ENCODE results near the gene CPLX4. TPM values are rescaled to one million over a fixed set of nuclear protein-coding genes. Genes with fewer than 3 reads are reported as not detected.

CPLX4 gene
- total and polyA plus RNA-seq, 2 of the 8 experiments (the other 6 are each of a cell fraction or from before 2014, with no cell fraction given) = not detected

- no peak for TF ChIP-seq NANOG (IDR thresholded peaks at IDR 0.05; ENCODE audit: insufficient read depth, low read depth, low read length, poor library complexity, severe bottlenecking)
- TF ChIP-seq YY1 (IDR thresholded peaks at IDR 0.05; ENCODE audit: low read depth, low read length) = peak; percentile 5; the same call in 1 of the 2 replicates
- TF ChIP-seq, protein P1, sequence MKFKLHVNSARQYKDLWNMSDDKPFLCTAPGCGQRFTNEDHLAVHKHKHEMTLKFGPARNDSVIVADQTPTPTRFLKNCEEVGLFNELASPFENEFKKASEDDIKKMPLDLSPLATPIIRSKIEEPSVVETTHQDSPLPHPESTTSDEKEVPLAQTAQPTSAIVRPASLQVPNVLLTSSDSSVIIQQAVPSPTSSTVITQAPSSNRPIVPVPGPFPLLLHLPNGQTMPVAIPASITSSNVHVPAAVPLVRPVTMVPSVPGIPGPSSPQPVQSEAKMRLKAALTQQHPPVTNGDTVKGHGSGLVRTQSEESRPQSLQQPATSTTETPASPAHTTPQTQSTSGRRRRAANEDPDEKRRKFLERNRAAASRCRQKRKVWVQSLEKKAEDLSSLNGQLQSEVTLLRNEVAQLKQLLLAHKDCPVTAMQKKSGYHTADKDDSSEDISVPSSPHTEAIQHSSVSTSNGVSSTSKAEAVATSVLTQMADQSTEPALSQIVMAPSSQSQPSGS (IDR thresholded peaks at IDR 0.05; ENCODE audit: low read length) = no peak
- no peak for TF ChIP-seq BRCA1 (IDR thresholded peaks at IDR 0.05; ENCODE audit: low read depth, low read length)
- no peak for TF ChIP-seq GABPA (IDR thresholded peaks at IDR 0.05; ENCODE audit: borderline replicate concordance, insufficient read depth, low read length)
- TF ChIP-seq MAFK (IDR thresholded peaks at IDR 0.05; ENCODE audit: low read depth, low read length) = no peak
- no peak for TF ChIP-seq SP4 (IDR thresholded peaks at IDR 0.05; ENCODE audit: low read length)
- TF ChIP-seq BACH1 (IDR thresholded peaks at IDR 0.05; ENCODE audit: low read length) = no peak
- TF ChIP-seq PHF8 (conservative IDR thresholded peaks at IDR 0.05; ENCODE audit: low read depth, low read length) = no peak
- TF ChIP-seq TAF1 (IDR thresholded peaks at IDR 0.05; ENCODE audit: low read depth, low read length) = no peak
- TF ChIP-seq RXRA (IDR thresholded peaks at IDR 0.05; ENCODE audit: insufficient read depth, low read depth, low read length) = no peak
- TF ChIP-seq CBX5 (IDR thresholded peaks at IDR 0.05; ENCODE audit: low read depth, low read length) = no peak
- TF ChIP-seq POLR2AphosphoS5 (IDR thresholded peaks at IDR 0.05; ENCODE audit: low read depth, low read length) = no peak
- TF ChIP-seq SAP30 (IDR thresholded peaks at IDR 0.05; ENCODE audit: insufficient read depth, insufficient replicate concordance, low read length) = no peak
- TF ChIP-seq KDM1A (IDR thresholded peaks at IDR 0.05; ENCODE audit: borderline replicate concordance, low read length) = no peak
- no peak for TF ChIP-seq JUND (IDR thresholded peaks at IDR 0.05; ENCODE audit: low read length)
- TF ChIP-seq POLR2A (IDR thresholded peaks at IDR 0.05; ENCODE audit: control extremely low read depth in 1 of 2, low read depth in 2 of 2, low read length in 2 of 2) = no peak
- no peak for TF ChIP-seq CEBPB (IDR thresholded peaks at IDR 0.05; ENCODE audit: low read depth, low read length)
- TF ChIP-seq POU5F1 (IDR thresholded peaks at IDR 0.05; ENCODE audit: low read depth, low read length) = no peak
- no peak for TF ChIP-seq HDAC6 (IDR thresholded peaks at IDR 0.05; ENCODE audit: low read depth, low read length)
- TF ChIP-seq ZNF274 (IDR thresholded peaks at IDR 0.05; ENCODE audit: borderline replicate concordance, extremely low read depth, low read length) = no peak
- TF ChIP-seq RFX5 (IDR thresholded peaks at IDR 0.05; ENCODE audit: borderline replicate concordance, low read depth, low read length) = no peak
- TF ChIP-seq SP1 (IDR thresholded peaks at IDR 0.05; ENCODE audit: low read depth, low read length) = no peak
- no peak for TF ChIP-seq SIRT6 (IDR thresholded peaks at IDR 0.05; ENCODE audit: low read length)
- no peak for TF ChIP-seq TCF12 (IDR thresholded peaks at IDR 0.05; ENCODE audit: low read depth, low read length)
Measured at GRCh38 chr18:59268721-59269562, 49.5 kb downstream of the CPLX4 start (continued).

Measured in H1 (cell line).